Measurements from ENCODE around the gene OR9G1.

DNA sequence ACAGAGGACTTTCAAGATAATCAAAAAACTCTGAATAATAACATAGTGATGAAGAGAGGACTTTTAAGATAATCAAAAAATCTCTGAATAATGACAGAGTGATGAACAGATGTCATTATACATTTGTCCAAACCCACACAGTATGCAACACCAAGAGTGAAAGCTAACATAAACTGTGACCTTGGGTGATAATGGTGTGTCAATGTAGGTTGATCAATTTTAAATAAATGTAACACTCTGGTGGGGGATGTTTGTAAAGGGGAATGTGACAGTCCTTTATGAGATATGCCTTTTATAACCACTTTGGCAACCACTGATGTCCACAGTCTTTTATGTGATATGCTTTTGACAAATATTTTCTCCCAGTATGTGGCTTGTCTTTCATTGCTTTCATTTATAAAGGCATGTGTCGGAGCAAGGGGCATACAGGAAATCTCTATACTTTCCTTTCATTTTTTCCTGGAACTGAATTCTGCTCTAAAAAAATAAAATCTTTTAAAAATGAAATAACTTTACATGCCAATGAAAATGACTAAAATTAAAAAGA lies 10.3 kb upstream of the OR9G1 start:
- TF ChIP-seq CTCF (IDR thresholded peaks at IDR 0.05) (no peak), POLR2A (IDR thresholded peaks at IDR 0.05) (no peak)
